Fibroblast of lung (primary cell): ENCODE results near the gene TTC23. TPM values are rescaled to one million over a fixed set of nuclear protein-coding genes. Genes with fewer than 3 reads are reported as not detected.
A peak's percentile ranks its signal among the peaks of the same experiment; 100 is the strongest.

ENCODE experiments used
- DNase-seq, 2 donors: peaks; one replicate each; pipeline versions ENCODE4 v3.0.0 to v3.0.0-alpha.2; 2010; ENCODE audit warnings: low read depth in 2 of 2
- H2AFZ ChIP-seq: 2 replicates; pipeline ENCODE4 v1.5.1; 2012; ENCODE audit warnings: low read length, control low read depth, inconsistent platforms
- H3K27ac ChIP-seq: 2 replicates; pipeline ENCODE4 v1.5.1; 2011; ENCODE audit warnings: low read length, control low read depth; ENCODE audit not compliant: insufficient read depth
- H3K27me3 ChIP-seq: 2 replicates; pipeline ENCODE4 v1.5.1; 2011; ENCODE audit warnings: mild to moderate bottlenecking, low read length; ENCODE audit not compliant: control insufficient read depth, insufficient read depth
- H3K36me3 ChIP-seq: 2 replicates; pipeline ENCODE4 v1.5.1; 2011; ENCODE audit warnings: low read length; ENCODE audit not compliant: control insufficient read depth, insufficient read depth
- H3K4me1 ChIP-seq: 2 replicates; pipeline ENCODE4 v1.5.1; 2011; ENCODE audit warnings: low read length; ENCODE audit not compliant: control insufficient read depth, insufficient read depth; ENCODE audit errors: extremely low read depth
- H3K4me2 ChIP-seq: 2 replicates; pipeline ENCODE4 v1.5.1; 2011; ENCODE audit warnings: low read length, control low read depth; ENCODE audit not compliant: insufficient read depth; ENCODE audit errors: extremely low read depth
- H3K4me3 ChIP-seq, 4 experiments: fragments of 200-600 bp in 1 of 4; sonication (generic) in 1 of 4; replicated peaks in 1 of 4; 2 replicates each; pipeline ENCODE4 v1.5.1; 2011 to 2016; ENCODE audit warnings: low read length in 4 of 4, low read depth in 3 of 4, mild to moderate bottlenecking in 3 of 4, control low read depth in 2 of 4, inconsistent platforms in 1 of 4, mixed read lengths in 1 of 4; ENCODE audit not compliant: insufficient read depth in 1 of 4; ENCODE audit errors: control extremely low read depth in 1 of 4
- H3K79me2 ChIP-seq: 2 replicates; pipeline ENCODE4 v1.5.1; 2012; ENCODE audit warnings: mild to moderate bottlenecking, low read length, inconsistent platforms; ENCODE audit not compliant: control insufficient read depth, insufficient read depth
- H3K9ac ChIP-seq: 2 replicates; pipeline ENCODE4 v1.5.1; 2011; ENCODE audit warnings: mild to moderate bottlenecking, low read length, control low read depth; ENCODE audit not compliant: insufficient read depth
- H3K9me3 ChIP-seq: 2 replicates; pipeline ENCODE4 v1.5.1; 2012; ENCODE audit warnings: low read depth, low read length; ENCODE audit not compliant: control insufficient read depth, insufficient read depth
- H4K20me1 ChIP-seq: 2 replicates; pipeline ENCODE4 v1.5.1; 2011; ENCODE audit warnings: low read length; ENCODE audit not compliant: control insufficient read depth, insufficient read depth; ENCODE audit errors: extremely low read depth
- EZH2 ChIP-seq: IDR thresholded peaks from 2 replicates; pipeline ENCODE4 v1.5.1; 2012; ENCODE audit warnings: low read length, control low read depth, mild to moderate bottlenecking; ENCODE audit errors: missing control alignments
- polyA minus RNA-seq: library from RNA; depleted of rRNA, polyadenylated mRNA; stranded (reverse); fragments of >200 nt; gene quantifications from 2 replicates; pipeline ENCODE4 v1.2.3, GENCODE V29; 2011; ENCODE audit warnings: low replicate concordance
- polyA plus RNA-seq, 2 donors: library from polyadenylated mRNA; depleted of rRNA in 1 of 2; stranded (reverse) in 1 of 2; unstranded in 1 of 2; fragments of >200 nt; gene quantifications; 2 replicates each; pipeline ENCODE4 v1.2.1, GENCODE V29; 2011 to 2012; ENCODE audit warnings: missing spikeins in 1 of 2
- total RNA-seq: library from RNA; depleted of rRNA; stranded (reverse); fragments of >200 nt; gene quantifications from 2 replicates; pipeline ENCODE4 v1.2.1, GENCODE V29; 2014
- TF ChIP-seq, protein P1 (sequence below), 2 donors: IDR thresholded peaks in 1 of 2; conservative IDR thresholded peaks in 1 of 2; 1 replicate in 1 of 2; 2 replicates in 1 of 2; pipeline ENCODE4 v1.5.1; 2011 to 2012; ENCODE audit warnings: low read length in 2 of 2, control low read depth in 1 of 2, inconsistent platforms in 1 of 2, low read depth in 1 of 2, mild to moderate bottlenecking in 1 of 2

The TTC23 gene, protein sequence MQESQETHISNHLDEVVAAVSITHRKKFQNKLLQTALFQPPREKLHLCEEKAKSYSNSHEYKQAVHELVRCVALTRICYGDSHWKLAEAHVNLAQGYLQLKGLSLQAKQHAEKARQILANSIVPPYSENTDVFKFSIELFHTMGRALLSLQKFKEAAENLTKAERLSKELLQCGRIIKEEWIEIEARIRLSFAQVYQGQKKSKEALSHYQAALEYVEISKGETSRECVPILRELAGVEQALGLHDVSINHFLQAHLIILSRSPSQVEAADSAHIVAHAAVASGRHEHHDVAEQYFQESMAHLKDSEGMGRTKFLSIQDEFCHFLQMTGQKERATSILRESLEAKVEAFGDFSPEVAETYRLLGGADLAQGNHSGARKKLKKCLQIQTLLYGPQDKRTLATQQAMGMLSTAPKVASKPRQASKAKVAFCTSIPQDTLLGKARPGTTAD
- 25.7 and 30.4 TPM in 2 replicates for total RNA-seq
- polyA plus RNA-seq = 3.5 and 4.1 TPM in 2 replicates
- polyA plus RNA-seq (2012) = 9.3 and 13.2 TPM in 2 replicates
- polyA minus RNA-seq = 4.9 and 16.3 TPM in 2 replicates

DNA sequence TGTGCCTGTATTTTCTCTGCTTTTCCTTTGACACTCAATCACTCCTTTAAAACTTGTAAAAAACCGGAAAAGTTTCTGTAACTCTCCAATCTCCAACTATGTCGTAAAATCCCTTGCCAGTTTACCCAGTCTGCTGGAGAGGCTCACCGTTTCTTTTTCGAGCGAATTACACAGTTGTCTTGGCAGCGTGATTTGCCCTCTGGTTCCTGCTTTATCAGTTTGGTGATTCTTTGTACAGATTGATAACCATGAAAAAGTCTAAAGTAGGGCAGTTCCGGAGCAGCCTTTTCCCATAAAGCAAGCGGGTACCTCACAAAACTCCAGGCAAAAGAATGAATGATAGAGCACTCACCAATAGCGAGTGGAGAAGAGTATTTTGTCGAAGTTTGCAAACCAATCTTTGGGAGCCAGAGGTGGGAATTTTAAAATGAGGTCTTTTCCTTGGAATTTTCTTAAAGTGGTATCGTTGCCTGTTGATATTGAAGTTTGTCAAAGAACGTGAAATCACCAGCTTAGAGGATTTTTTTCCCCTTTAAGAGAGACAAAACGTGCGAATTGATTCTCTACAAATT, at the start of gene TTC23:
TTC23 (minus strand) TSS at position 312 of the 572 bp plus-strand sequence. CDS start 20,869 bp downstream, outside the sequence.
- peaks cover 7% of the 10 kb centered on the region for H3K4me1 ChIP-seq
- no peaks in the 10 kb centered on the region for H3K9me3 ChIP-seq
- H3K79me2 ChIP-seq = peaks cover 16% of the 10 kb centered on the region
- no peaks in the 10 kb centered on the region for H3K36me3 ChIP-seq
- DNase-seq = peak; percentile 92 to 93
- H3K27ac ChIP-seq = peak within 1 kb of the TSS; percentile 95
- no peak for TF ChIP-seq EZH2
- TF ChIP-seq, protein P1, sequence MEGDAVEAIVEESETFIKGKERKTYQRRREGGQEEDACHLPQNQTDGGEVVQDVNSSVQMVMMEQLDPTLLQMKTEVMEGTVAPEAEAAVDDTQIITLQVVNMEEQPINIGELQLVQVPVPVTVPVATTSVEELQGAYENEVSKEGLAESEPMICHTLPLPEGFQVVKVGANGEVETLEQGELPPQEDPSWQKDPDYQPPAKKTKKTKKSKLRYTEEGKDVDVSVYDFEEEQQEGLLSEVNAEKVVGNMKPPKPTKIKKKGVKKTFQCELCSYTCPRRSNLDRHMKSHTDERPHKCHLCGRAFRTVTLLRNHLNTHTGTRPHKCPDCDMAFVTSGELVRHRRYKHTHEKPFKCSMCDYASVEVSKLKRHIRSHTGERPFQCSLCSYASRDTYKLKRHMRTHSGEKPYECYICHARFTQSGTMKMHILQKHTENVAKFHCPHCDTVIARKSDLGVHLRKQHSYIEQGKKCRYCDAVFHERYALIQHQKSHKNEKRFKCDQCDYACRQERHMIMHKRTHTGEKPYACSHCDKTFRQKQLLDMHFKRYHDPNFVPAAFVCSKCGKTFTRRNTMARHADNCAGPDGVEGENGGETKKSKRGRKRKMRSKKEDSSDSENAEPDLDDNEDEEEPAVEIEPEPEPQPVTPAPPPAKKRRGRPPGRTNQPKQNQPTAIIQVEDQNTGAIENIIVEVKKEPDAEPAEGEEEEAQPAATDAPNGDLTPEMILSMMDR (conservative IDR thresholded peaks at IDR 0.05 in 1 of 2, IDR thresholded peaks at IDR 0.05 in 1 of 2; ENCODE audit: low read depth in 1 of 2, low read length in 2 of 2) = no peak
- H3K9ac ChIP-seq = peak within 1 kb of the TSS; percentile 79
- peak within 1 kb of the TSS; percentile 69 to 97 (median 90) for H3K4me3 ChIP-seq
- H2AFZ ChIP-seq = peak within 1 kb of the TSS; percentile 95
- peak within 1 kb of the TSS; percentile 99 for H3K4me2 ChIP-seq
- no peaks in the 10 kb centered on the region for H4K20me1 ChIP-seq
- no peaks in the 10 kb centered on the region for H3K27me3 ChIP-seq

DNA sequence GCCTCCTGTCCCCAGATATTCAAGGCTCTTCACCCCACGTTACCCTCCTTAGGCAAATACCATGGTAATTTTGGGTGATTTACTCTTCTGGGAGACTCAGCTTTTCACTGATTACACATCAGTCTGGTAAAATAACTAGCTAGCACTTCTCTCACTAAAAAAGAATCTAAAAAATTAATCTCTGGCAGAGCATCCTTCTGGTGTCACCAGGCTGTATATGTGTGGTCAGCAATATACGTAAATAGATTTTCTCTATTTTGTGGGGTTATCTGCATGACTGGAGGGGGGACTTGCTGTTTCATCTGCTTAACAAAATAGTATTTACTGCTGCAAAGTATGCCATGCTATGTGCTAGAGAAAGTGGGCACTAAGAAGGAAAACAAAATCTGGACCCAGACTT, 47.0 kb upstream of the TTC23 start:
- H3K4me2 ChIP-seq = no peak overlapping the region
- H3K79me2 ChIP-seq = no peaks in the 10 kb centered on the region
- H2AFZ ChIP-seq = no peak overlapping the region
- DNase-seq = peak in 1 of 2 donors; percentile 61
- no peaks in the 10 kb centered on the region for H3K36me3 ChIP-seq
- no peak overlapping the region for H3K4me3 ChIP-seq
- no peak overlapping the region for H3K9ac ChIP-seq
- no peaks in the 10 kb centered on the region for H3K27me3 ChIP-seq
- no peak for TF ChIP-seq EZH2
- TF ChIP-seq, protein P1 (conservative IDR thresholded peaks at IDR 0.05 in 1 of 2, IDR thresholded peaks at IDR 0.05 in 1 of 2; ENCODE audit: low read depth in 1 of 2, low read length in 2 of 2) = no peak
- no peaks in the 10 kb centered on the region for H3K9me3 ChIP-seq
- H3K27ac ChIP-seq = no peak overlapping the region
- no peaks in the 10 kb centered on the region for H3K4me1 ChIP-seq
- H4K20me1 ChIP-seq = no peaks in the 10 kb centered on the region

DNA sequence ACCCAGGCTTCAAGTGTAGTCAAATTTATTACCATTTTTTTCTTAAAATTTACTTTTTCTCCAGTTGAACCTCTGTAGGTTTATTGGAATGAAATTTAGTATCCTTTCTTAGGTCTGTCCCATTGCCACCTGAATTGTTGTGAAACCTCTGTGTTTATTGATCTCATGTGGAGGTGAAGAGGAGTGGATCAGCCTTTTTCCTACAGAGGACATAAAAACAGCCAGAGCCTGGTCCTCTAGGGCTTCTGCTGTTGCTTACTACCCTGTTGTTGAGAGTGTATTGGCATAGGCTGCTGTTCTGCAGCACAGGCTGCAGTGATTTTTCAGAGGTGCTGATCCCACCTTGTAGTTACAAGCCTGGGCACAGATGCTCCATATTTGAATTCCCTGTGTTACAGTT, 46.5 kb upstream of the TTC23 start:
- no peak for DNase-seq
- H4K20me1 ChIP-seq = no peaks in the 10 kb centered on the region
- H3K9me3 ChIP-seq = no peaks in the 10 kb centered on the region
- H3K4me3 ChIP-seq = no peak overlapping the region
- no peak overlapping the region for H3K9ac ChIP-seq
- no peaks in the 10 kb centered on the region for H3K27me3 ChIP-seq
- H3K4me2 ChIP-seq = no peak overlapping the region
- no peaks in the 10 kb centered on the region for H3K79me2 ChIP-seq
- no peak overlapping the region for H2AFZ ChIP-seq
- H3K4me1 ChIP-seq = no peaks in the 10 kb centered on the region
- no peaks in the 10 kb centered on the region for H3K36me3 ChIP-seq
- TF ChIP-seq, protein P1 (conservative IDR thresholded peaks at IDR 0.05 in 1 of 2, IDR thresholded peaks at IDR 0.05 in 1 of 2; ENCODE audit: low read depth in 1 of 2, low read length in 2 of 2) = no peak
- TF ChIP-seq EZH2 = no peak
- H3K27ac ChIP-seq = no peak overlapping the region
